Measurements from ENCODE around the gene FETUB. TPM values are rescaled to one million over a fixed set of nuclear protein-coding genes. Genes with fewer than 3 reads are reported as not detected.

The FETUB gene
- polyA plus RNA-seq, 1 donor (not counting 4 experiments of a cell fraction or from before 2014, with no cell fraction given): 0.25 TPM

DNA sequence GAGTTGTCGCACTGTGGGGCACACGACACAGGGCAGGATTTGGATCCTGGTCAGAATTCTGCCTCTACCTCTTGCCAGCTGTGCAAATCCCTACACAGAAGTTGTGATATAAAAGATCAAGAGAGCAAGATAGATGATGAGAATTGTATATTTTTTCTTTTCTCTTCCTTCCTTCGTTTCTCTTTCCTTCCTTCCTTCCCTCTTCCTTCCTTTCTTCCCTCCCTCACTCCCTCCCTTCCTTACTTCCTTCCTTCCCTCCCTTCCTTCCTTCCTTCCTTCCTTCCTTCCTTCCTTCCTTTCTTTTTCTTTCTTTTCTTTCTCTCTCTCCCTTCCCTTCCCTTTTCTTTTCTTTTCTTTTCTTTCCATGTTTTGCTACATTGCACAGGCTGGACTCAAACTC is 39.3 kb upstream of the FETUB start:
- no peaks in the 10 kb centered on the region for H3K9me3 ChIP-seq (ENCODE audit: control insufficient read depth, low read depth, low read length)
- H2AFZ ChIP-seq (ENCODE audit: control insufficient read depth, low read length): no peak overlapping the region
- TF ChIP-seq EZH2 (IDR thresholded peaks at IDR 0.05; ENCODE audit: low read length) (no peak), CTCF (optimal IDR thresholded peaks at IDR 0.05 in 1 of 3, IDR thresholded peaks at IDR 0.05 in 1 of 3, conservative IDR thresholded peaks at IDR 0.05 in 1 of 3; ENCODE audit: extremely low read depth in 1 of 3, insufficient read depth in 2 of 3, low read length in 3 of 3) (no peak)
- peaks cover 16% of the 10 kb centered on the region for H3K4me1 ChIP-seq (ENCODE audit: control insufficient read depth, extremely low read depth, insufficient read depth, low read length)
- no peaks in the 10 kb centered on the region for H4K20me1 ChIP-seq (ENCODE audit: control insufficient read depth, extremely low read depth, insufficient read depth, low read length)
- H3K9ac ChIP-seq (ENCODE audit: control insufficient read depth, extremely low read depth, insufficient read depth, low read length): no peak overlapping the region
- no peaks in the 10 kb centered on the region for H3K36me3 ChIP-seq (ENCODE audit: control insufficient read depth in 2 of 2, extremely low read depth in 1 of 2, insufficient read depth in 2 of 2, low read length in 2 of 2)
- dilution Hi-C loops (cut with MboI; ENCODE audit: extremely low pct_ligation_motif_present, low sequenced_read_pairs): no loop called here
- H3K4me2 ChIP-seq (ENCODE audit: control insufficient read depth, extremely low read depth, insufficient read depth, low read depth, low read length): no peak overlapping the region
- H3K9me1 ChIP-seq (ENCODE audit: control insufficient read depth, extremely low read depth, insufficient read depth, low read length): no peaks in the 10 kb centered on the region
- H3K27ac ChIP-seq (ENCODE audit: control insufficient read depth, insufficient read depth, low read length): no peak overlapping the region
- H3K4me3 ChIP-seq (ENCODE audit: control insufficient read depth in 2 of 3, extremely low read depth in 1 of 3, insufficient read depth in 2 of 3, low read depth in 1 of 3, low read length in 3 of 3): no peak overlapping the region
- FAIRE-seq: no peak
- H3K27me3 ChIP-seq (ENCODE audit: control insufficient read depth, extremely low read depth, insufficient read depth, low read length): no peaks in the 10 kb centered on the region
- DNase-seq (ENCODE audit: low read depth, low spot score): no peak
- H3K79me2 ChIP-seq (ENCODE audit: control insufficient read depth, insufficient read depth, low read length): no peaks in the 10 kb centered on the region

- no peak overlapping the region for H3K27ac ChIP-seq (ENCODE audit: control insufficient read depth, insufficient read depth, low read length)
- H3K4me1 ChIP-seq (ENCODE audit: control insufficient read depth, extremely low read depth, insufficient read depth, low read length): peaks cover 8% of the 10 kb centered on the region
- TF ChIP-seq CTCF (optimal IDR thresholded peaks at IDR 0.05 in 1 of 3, IDR thresholded peaks at IDR 0.05 in 1 of 3, conservative IDR thresholded peaks at IDR 0.05 in 1 of 3; ENCODE audit: extremely low read depth in 1 of 3, insufficient read depth in 2 of 3, low read length in 3 of 3) (no peak), EZH2 (IDR thresholded peaks at IDR 0.05; ENCODE audit: low read length) (no peak)
- no peak overlapping the region for H3K4me2 ChIP-seq (ENCODE audit: control insufficient read depth, extremely low read depth, insufficient read depth, low read depth, low read length)
- H3K9me1 ChIP-seq (ENCODE audit: control insufficient read depth, extremely low read depth, insufficient read depth, low read length): no peaks in the 10 kb centered on the region
- H3K36me3 ChIP-seq (ENCODE audit: control insufficient read depth in 2 of 2, extremely low read depth in 1 of 2, insufficient read depth in 2 of 2, low read length in 2 of 2): no peaks in the 10 kb centered on the region
- dilution Hi-C loops (cut with MboI; ENCODE audit: extremely low pct_ligation_motif_present, low sequenced_read_pairs): no loop called here
- no peaks in the 10 kb centered on the region for H3K9me3 ChIP-seq (ENCODE audit: control insufficient read depth, low read depth, low read length)
- no peak overlapping the region for H3K4me3 ChIP-seq (ENCODE audit: control insufficient read depth in 2 of 3, extremely low read depth in 1 of 3, insufficient read depth in 2 of 3, low read depth in 1 of 3, low read length in 3 of 3)
- no peak for FAIRE-seq
- H4K20me1 ChIP-seq (ENCODE audit: control insufficient read depth, extremely low read depth, insufficient read depth, low read length): no peaks in the 10 kb centered on the region
- no peak overlapping the region for H3K9ac ChIP-seq (ENCODE audit: control insufficient read depth, extremely low read depth, insufficient read depth, low read length)
- H3K79me2 ChIP-seq (ENCODE audit: control insufficient read depth, insufficient read depth, low read length): no peaks in the 10 kb centered on the region
- no peaks in the 10 kb centered on the region for H3K27me3 ChIP-seq (ENCODE audit: control insufficient read depth, extremely low read depth, insufficient read depth, low read length)
- H2AFZ ChIP-seq (ENCODE audit: control insufficient read depth, low read length): no peak overlapping the region
- DNase-seq (ENCODE audit: low read depth, low spot score): no peak
These were observed 37.0 kb upstream of the FETUB start for GRCh38 chr3:186603159-186603558.

Data from keratinocyte (primary cell).